ENCODE data around the gene GRIK5.

The GRIK5 gene

DNA sequence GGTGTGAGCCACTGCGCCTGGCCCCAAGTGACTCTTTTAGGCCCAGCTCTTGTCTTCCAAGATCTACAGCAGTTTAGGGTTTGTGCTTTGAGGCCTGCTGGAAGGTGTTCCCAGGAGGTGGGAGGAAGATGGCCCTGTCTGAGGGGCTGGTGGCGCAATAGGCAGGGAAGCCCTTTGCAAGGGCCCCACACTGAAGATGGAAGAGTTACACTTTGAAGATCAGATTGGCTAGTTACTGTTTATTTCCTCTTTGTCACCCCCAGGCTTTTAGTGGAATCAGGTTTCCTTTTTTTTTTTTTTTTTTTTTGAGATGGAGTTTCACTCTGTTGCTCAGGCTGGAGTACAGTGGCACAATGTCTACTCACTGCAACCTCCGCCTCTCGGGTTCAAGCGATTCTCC lies 109.0 kb downstream of the GRIK5 start:
- TF ChIP-seq, protein P1, sequence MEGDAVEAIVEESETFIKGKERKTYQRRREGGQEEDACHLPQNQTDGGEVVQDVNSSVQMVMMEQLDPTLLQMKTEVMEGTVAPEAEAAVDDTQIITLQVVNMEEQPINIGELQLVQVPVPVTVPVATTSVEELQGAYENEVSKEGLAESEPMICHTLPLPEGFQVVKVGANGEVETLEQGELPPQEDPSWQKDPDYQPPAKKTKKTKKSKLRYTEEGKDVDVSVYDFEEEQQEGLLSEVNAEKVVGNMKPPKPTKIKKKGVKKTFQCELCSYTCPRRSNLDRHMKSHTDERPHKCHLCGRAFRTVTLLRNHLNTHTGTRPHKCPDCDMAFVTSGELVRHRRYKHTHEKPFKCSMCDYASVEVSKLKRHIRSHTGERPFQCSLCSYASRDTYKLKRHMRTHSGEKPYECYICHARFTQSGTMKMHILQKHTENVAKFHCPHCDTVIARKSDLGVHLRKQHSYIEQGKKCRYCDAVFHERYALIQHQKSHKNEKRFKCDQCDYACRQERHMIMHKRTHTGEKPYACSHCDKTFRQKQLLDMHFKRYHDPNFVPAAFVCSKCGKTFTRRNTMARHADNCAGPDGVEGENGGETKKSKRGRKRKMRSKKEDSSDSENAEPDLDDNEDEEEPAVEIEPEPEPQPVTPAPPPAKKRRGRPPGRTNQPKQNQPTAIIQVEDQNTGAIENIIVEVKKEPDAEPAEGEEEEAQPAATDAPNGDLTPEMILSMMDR (IDR thresholded peaks at IDR 0.05; ENCODE audit: low read length, missing control alignments) = no peak
- DNase-seq (ENCODE audit: low read depth) = no peak
- no peak overlapping the region for H3K4me3 ChIP-seq (replicated peaks; ENCODE audit: low read depth, low read length)

DNA sequence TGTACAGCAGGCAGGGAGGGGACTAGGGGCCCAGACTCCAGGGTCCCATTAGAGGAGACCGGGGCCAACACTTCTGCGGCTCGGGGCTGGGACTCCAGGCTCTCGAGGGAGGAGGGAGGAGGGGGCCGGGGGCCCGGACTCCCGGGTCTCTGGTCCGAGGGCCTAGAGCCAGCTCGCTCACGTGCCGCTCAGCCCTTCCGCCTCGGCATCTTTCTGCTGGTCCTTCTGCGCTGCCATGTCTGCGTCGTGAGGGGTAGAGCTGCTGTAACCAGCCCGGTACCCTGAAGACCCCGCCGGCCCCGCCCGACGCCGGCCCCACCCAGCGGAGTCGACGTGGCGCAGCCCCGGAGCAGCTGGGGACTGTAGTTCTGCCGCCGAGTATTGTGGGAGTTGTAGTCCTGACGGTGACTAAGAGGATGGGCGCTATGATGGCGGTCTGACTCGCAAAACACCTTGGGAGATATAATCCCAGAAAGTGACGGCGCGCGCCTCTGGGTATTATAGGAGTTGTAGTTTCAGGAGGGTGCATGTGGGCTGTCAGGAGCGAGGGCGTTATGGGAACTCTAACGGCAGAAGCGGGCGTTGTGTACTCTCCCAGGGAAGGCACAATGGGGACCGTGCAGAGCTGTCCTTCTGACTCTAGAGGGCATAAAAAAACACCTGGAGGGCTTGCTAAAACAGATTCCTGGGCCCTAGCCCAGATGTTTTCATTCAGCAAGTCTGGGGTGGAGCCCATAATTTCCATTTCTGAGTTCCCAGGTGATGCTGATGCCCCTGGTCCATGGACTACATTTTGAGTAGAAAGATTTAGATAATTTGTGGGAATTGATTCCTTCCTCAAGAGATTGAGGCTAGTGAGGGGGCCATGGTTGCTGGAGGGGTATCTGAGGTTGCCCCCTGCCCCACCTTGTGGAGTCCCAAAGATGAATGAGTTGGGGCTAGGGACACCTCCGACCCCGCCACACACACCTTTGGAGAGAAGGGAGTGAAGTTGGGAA lies 110.7 kb downstream of the GRIK5 start, which contains the start of gene RABAC1:
RABAC1 (minus strand) TSS at position 266 of the 998 bp plus-strand sequence; CDS start at position 237, 29 bp downstream.
- DNase-seq (ENCODE audit: low read depth) = peak; percentile 92
- H3K4me3 ChIP-seq (replicated peaks; ENCODE audit: low read depth, low read length) = peak within 1 kb of the TSS; percentile 93
- TF ChIP-seq, protein P1 (IDR thresholded peaks at IDR 0.05; ENCODE audit: low read length, missing control alignments) = peak; percentile 19

DNA sequence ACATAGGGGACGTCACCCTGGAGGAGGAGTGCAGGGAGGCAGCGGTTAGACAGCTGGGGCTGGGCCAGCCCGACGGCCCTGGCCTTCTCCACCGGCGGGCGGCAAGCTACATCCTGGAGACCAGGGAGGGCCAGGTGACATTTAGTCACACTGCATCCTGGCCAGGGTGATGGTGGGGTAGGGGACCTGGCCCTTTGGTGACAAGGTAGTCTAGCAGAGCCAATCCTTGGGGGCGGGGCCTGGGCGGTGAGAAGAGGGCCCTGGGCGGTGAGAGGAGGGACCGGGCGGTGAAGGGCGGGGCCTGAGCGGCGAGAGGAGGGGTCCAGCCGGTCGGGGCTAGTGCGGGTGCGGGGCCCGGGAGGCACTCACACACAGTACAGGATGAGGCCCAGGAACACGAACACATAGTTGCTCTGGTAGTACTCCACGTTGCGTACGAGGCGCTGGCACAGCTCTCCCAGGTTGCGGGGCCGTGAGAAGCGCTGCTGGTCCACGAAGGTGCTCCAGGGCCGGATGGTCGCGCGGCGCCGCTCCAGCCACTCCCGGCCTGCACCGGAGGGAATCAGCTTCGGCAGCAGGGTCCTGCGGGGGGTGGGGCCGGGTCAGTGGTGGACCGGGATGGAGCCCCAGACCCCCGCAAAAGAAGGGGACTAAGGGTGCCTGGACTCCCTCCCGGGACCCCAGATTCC lies 111.5 kb downstream of the GRIK5 start:
- DNase-seq (ENCODE audit: low read depth) = peak; percentile 62
- TF ChIP-seq, protein P1 (IDR thresholded peaks at IDR 0.05; ENCODE audit: low read length, missing control alignments) = no peak
- peak overlapping the region; percentile 93 for H3K4me3 ChIP-seq (replicated peaks; ENCODE audit: low read depth, low read length)

DNA sequence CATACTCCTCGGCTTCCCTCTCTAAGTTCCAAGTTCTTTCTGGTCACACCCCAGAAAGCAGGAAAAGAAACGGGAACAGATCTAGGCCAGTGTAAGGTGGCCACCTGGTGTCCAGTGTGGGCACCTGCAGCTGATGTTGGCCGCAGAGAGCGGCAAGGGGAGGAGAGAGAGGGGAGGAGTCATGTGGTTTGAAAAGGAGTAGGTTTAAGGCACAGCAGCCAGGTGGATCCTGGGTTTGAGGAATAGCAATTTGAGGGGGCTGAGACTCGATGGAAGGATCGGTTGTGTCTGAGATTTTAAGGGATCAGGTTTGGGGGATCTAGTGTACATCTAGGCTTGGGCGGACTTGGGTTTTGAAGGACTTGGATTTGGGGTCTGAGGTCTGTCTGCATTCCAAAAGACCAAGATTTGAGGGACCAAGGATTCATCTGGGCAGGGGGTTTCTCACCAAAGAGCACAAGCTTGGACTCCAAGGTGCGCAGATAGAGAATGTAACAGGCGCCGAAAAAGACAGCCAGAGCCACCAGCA lies 112.1 kb downstream of the GRIK5 start:
- peak; percentile 83 for DNase-seq (ENCODE audit: low read depth)
- H3K4me3 ChIP-seq (replicated peaks; ENCODE audit: low read depth, low read length) = peak overlapping the region; percentile 93
- TF ChIP-seq, protein P1 (IDR thresholded peaks at IDR 0.05; ENCODE audit: low read length, missing control alignments) = peak; percentile 85

DNA sequence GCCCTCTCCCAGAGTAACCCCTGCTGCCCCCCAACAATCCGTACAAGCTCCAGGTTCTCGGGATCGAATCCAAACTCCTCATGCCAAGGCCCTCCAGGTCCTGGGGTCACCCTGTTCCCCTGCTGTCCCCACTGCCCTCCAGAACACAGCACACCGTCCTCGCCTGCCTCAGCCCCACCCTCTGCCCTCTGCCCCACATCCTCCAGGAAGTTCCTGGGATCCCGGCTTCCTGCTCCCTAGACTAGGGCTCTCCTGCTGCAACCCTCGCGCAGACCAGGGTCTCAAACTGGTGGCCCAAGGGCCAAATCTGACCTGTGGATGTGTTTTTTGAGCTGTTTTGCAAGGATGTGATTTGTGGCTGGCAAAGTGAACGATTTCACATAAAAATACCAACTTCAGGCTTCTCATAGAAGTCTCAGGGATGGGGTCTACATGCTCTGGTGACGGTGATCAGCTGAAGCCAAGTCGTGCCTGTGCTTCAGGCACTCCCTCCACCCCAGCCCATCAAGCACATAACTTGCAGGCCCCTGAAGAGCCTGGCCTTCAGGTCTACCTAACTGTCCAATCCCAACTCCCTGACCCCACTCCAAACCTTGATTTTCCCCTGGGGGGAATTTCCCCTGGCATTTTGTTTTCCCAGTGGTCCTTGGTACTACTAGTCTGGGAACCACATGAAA lies 112.7 kb downstream of the GRIK5 start:
- TF ChIP-seq, protein P1 (IDR thresholded peaks at IDR 0.05; ENCODE audit: low read length, missing control alignments) = no peak
- no peak for DNase-seq (ENCODE audit: low read depth)
- H3K4me3 ChIP-seq (replicated peaks; ENCODE audit: low read depth, low read length) = peak overlapping the region; percentile 93

DNA sequence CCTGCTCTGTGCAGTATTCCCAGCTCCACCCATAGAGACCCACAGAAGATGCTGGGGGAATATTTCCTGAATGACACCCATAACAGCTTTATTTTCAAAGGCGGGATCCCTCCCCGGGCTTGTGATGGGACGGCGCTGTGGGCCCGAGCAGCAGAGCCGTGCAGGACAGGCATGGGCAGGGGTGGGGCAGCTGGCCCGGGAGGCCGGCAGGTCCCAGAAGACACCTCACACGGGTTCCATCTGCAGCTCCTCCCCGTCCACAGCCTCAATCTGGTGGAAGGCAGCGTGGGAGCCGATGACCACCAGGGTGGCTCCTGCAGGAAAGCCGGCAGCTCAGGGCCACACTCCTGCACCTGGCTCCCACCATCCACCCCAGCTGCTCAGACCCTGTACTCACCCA lies 113.4 kb downstream of the GRIK5 start:
- TF ChIP-seq, protein P1 (IDR thresholded peaks at IDR 0.05; ENCODE audit: low read length, missing control alignments) = no peak
- no peak overlapping the region for H3K4me3 ChIP-seq (replicated peaks; ENCODE audit: low read depth, low read length)

More for the DNA sequence above, 113.4 kb downstream of the GRIK5 start:
- no peak for DNase-seq (ENCODE audit: low read depth)

All from fibroblast of pulmonary artery (primary cell).